ENCODE measurements around the gene NENF. TPM values are rescaled to one million over a fixed set of nuclear protein-coding genes. Genes with fewer than 3 reads are reported as not detected.

NENF gene
- polyA plus RNA-seq, 1 donor from 2014 or later = 7.9 TPM

GRCh38 chr1:212466898-212467650 lies 34.4 kb downstream of the NENF start:
- no peaks in the 10 kb centered on the region for H3K9me2 ChIP-seq (ENCODE audit: insufficient read depth, low read length)
- no peak overlapping the region for H3K9ac ChIP-seq (ENCODE audit: low read length)
- no peak overlapping the region for H3K27ac ChIP-seq (ENCODE audit: low read length)
- H4K20me1 ChIP-seq (ENCODE audit: insufficient read depth) = no peaks in the 10 kb centered on the region
- H3K36me3 ChIP-seq (ENCODE audit: insufficient read depth, low read length) = no peaks in the 10 kb centered on the region
- H2AFZ ChIP-seq (ENCODE audit: low read depth, low read length) = no peak overlapping the region
- TF ChIP-seq CTCF (IDR thresholded peaks at IDR 0.05; ENCODE audit: poor library complexity, severe bottlenecking) (no peak), EP300 (conservative IDR thresholded peaks at IDR 0.05; ENCODE audit: poor library complexity, severe bottlenecking) (no peak), POLR2AphosphoS5 (IDR thresholded peaks at IDR 0.05) (no peak), SMC3 (conservative IDR thresholded peaks at IDR 0.05; ENCODE audit: poor library complexity) (no peak), EZH2 (IDR thresholded peaks at IDR 0.05; ENCODE audit: borderline replicate concordance, insufficient read depth, low read length, poor library complexity, severe bottlenecking) (no peak), MXI1 (conservative IDR thresholded peaks at IDR 0.05; ENCODE audit: poor library complexity, severe bottlenecking) (no peak), TAF1 (IDR thresholded peaks at IDR 0.05; ENCODE audit: low read depth) (no peak), RAD21 (conservative IDR thresholded peaks at IDR 0.05) (no peak), REST (IDR thresholded peaks at IDR 0.05; ENCODE audit: borderline replicate concordance) (no peak)
- H3K4me2 ChIP-seq (ENCODE audit: low read length) = no peak overlapping the region
- H3K4me3 ChIP-seq (ENCODE audit: low read length) = no peak overlapping the region
- H3K79me2 ChIP-seq (replicated peaks; ENCODE audit: insufficient read depth, low read length) = no peaks in the 10 kb centered on the region
- no peaks in the 10 kb centered on the region for H3F3A ChIP-seq (ENCODE audit: insufficient read depth, low read length, poor library complexity, severe bottlenecking)
- H3K27me3 ChIP-seq (ENCODE audit: insufficient read depth, low read depth, low read length) = no peaks in the 10 kb centered on the region
- H3K9me3 ChIP-seq (ENCODE audit: low read length) = no peaks in the 10 kb centered on the region

GRCh38 chr1:212467843-212468482 lies 35.2 kb downstream of the NENF start:
- no peaks in the 10 kb centered on the region for H3K9me2 ChIP-seq (ENCODE audit: insufficient read depth, low read length)
- no peak for TF ChIP-seq SMC3 (conservative IDR thresholded peaks at IDR 0.05; ENCODE audit: poor library complexity)
- TF ChIP-seq EP300 (conservative IDR thresholded peaks at IDR 0.05; ENCODE audit: poor library complexity, severe bottlenecking) = no peak
- no peak for TF ChIP-seq RAD21 (conservative IDR thresholded peaks at IDR 0.05)
- no peak for TF ChIP-seq MXI1 (conservative IDR thresholded peaks at IDR 0.05; ENCODE audit: poor library complexity, severe bottlenecking)
- TF ChIP-seq REST (IDR thresholded peaks at IDR 0.05; ENCODE audit: borderline replicate concordance) = no peak
- TF ChIP-seq EZH2 (IDR thresholded peaks at IDR 0.05; ENCODE audit: borderline replicate concordance, insufficient read depth, low read length, poor library complexity, severe bottlenecking) = no peak
- TF ChIP-seq TAF1 (IDR thresholded peaks at IDR 0.05; ENCODE audit: low read depth) = no peak
- no peak for TF ChIP-seq POLR2AphosphoS5 (IDR thresholded peaks at IDR 0.05)
- TF ChIP-seq CTCF (IDR thresholded peaks at IDR 0.05; ENCODE audit: poor library complexity, severe bottlenecking) = no peak
- no peaks in the 10 kb centered on the region for H3K36me3 ChIP-seq (ENCODE audit: insufficient read depth, low read length)
- no peaks in the 10 kb centered on the region for H3K79me2 ChIP-seq (replicated peaks; ENCODE audit: insufficient read depth, low read length)
- no peaks in the 10 kb centered on the region for H3K9me3 ChIP-seq (ENCODE audit: low read length)
- H4K20me1 ChIP-seq (ENCODE audit: insufficient read depth) = no peaks in the 10 kb centered on the region
- H3K4me3 ChIP-seq (ENCODE audit: low read length) = no peak overlapping the region
- no peak overlapping the region for H2AFZ ChIP-seq (ENCODE audit: low read depth, low read length)
- H3K27ac ChIP-seq (ENCODE audit: low read length) = no peak overlapping the region
- no peaks in the 10 kb centered on the region for H3F3A ChIP-seq (ENCODE audit: insufficient read depth, low read length, poor library complexity, severe bottlenecking)
- no peak overlapping the region for H3K4me2 ChIP-seq (ENCODE audit: low read length)
- H3K27me3 ChIP-seq (ENCODE audit: insufficient read depth, low read depth, low read length) = no peaks in the 10 kb centered on the region
- no peak overlapping the region for H3K9ac ChIP-seq (ENCODE audit: low read length)

All from neural cell (in vitro differentiated cells).